HFFc6 (cell line): ENCODE data around the gene LPAR1. TPM values are rescaled to one million over a fixed set of nuclear protein-coding genes. Genes with fewer than 3 reads are reported as not detected.

Source experiments
- DNase-seq: peaks from one replicate; pipeline ENCODE4 v3.0.0-alpha.2; 2018
- H3K27ac Mint-ChIP-seq: 2 replicates; pipeline ENCODE4 v1.8.0; 2020; ENCODE audit warnings: mild to moderate bottlenecking, mixed read lengths
- H3K27me3 Mint-ChIP-seq: 2 replicates; pipeline ENCODE4 v1.8.0; 2021; ENCODE audit warnings: mild to moderate bottlenecking, moderate library complexity, mixed read lengths; ENCODE audit not compliant: insufficient read depth
- H3K36me3 Mint-ChIP-seq: 2 replicates; pipeline ENCODE4 v1.8.0; 2021; ENCODE audit warnings: low read depth, mixed read lengths
- H3K4me1 Mint-ChIP-seq: 2 replicates; pipeline ENCODE4 v1.8.0; 2020; ENCODE audit warnings: low read depth, mixed read lengths
- H3K4me3 Mint-ChIP-seq: 2 replicates; pipeline ENCODE4 v1.8.0; 2020; ENCODE audit warnings: mild to moderate bottlenecking, moderate library complexity, mixed read lengths
- H3K9me3 Mint-ChIP-seq: 2 replicates; pipeline ENCODE4 v1.8.0; 2020; ENCODE audit warnings: mild to moderate bottlenecking, mixed read lengths
- total RNA-seq, 6 experiments: library from RNA; stranded (reverse); fragmentation: NEBNext Ultra II Directional; extraction: Animal tissue kit (Norgen Biotek cat#: 25700); gene quantifications; 2 replicates in 1 of 6; 3 replicates in 5 of 6; pipeline ENCODE4 v1.2.3, GENCODE V29; 2021
- TF ChIP-seq, protein P1 (sequence below): fragments of 200-600 bp; sonication (generic); IDR thresholded peaks from 2 replicates; pipeline ENCODE4 v1.5.0; 2021; ENCODE audit warnings: antibody characterized with exemption, mild to moderate bottlenecking

LPAR1 gene
- total RNA-seq, 6 experiments from 2014 or later, result 70.6 to 148 (median 123) TPM

DNA sequence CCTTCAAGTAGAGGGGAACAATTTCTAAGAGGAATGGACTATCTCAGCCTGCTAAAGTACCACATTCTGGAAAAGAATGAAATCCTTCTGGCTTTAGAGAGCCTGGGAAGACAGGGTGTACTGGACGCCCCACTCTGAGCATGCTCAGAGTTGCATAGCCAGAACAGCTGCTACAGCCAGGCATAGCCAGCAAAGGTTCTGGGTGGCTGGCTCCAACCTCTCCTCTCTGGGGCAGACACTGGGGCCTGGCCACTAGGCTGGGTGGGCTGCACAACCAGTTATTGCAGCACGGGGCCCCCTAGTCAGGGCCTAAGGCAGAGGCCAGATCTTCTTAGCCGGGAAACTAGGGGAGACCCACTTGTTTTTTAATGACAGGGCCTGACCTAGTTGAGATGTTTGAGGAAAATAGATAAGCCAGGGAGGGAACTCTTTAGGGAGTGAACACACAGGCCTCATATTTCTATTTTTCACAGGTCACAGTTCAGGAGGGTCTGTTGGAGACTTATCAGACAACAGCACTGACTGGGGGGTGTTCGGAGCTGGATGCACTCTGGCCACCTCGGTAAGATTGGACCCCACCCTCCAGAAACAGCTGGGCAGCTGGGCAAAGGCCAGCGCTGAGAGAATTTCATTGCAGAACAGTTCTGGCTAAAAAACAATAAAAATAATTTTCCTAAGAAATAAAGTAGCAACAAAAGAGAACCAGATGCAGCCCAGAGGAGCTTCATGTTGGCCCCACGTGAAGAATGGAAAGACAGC lies 142.9 kb downstream of the LPAR1 start:
- peaks cover 60% of the 10 kb centered on the region for H3K4me1 Mint-ChIP-seq
- DNase-seq, result no peak
- H3K27me3 Mint-ChIP-seq, result peaks cover 1% of the 10 kb centered on the region; the same call in 1 of the 2 replicates
- H3K9me3 Mint-ChIP-seq, result peaks cover 5% of the 10 kb centered on the region
- TF ChIP-seq, protein P1, sequence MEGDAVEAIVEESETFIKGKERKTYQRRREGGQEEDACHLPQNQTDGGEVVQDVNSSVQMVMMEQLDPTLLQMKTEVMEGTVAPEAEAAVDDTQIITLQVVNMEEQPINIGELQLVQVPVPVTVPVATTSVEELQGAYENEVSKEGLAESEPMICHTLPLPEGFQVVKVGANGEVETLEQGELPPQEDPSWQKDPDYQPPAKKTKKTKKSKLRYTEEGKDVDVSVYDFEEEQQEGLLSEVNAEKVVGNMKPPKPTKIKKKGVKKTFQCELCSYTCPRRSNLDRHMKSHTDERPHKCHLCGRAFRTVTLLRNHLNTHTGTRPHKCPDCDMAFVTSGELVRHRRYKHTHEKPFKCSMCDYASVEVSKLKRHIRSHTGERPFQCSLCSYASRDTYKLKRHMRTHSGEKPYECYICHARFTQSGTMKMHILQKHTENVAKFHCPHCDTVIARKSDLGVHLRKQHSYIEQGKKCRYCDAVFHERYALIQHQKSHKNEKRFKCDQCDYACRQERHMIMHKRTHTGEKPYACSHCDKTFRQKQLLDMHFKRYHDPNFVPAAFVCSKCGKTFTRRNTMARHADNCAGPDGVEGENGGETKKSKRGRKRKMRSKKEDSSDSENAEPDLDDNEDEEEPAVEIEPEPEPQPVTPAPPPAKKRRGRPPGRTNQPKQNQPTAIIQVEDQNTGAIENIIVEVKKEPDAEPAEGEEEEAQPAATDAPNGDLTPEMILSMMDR, result no peak
- peaks cover 34% of the 10 kb centered on the region for H3K36me3 Mint-ChIP-seq
- no peak overlapping the region for H3K27ac Mint-ChIP-seq
- no peak overlapping the region for H3K4me3 Mint-ChIP-seq

DNA sequence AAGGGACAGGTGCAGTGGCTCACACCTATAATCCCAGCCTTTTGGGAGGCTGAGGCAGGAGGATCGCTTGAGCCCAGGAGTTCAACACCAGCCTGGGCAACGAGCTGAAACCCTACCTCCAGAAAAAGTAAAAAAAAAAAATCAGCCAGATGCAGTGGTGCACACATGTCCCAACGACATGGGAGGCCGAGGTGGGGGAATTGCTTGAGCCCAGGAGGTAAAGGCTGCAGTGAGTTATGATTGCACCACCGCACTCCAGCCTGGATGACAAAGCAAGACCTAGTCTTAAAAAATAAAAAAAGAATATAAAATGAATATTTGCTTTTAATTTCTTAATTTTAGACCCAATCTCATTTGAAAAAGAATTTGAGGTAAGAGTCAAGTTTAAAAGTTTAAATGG lies 143.5 kb downstream of the LPAR1 start:
- DNase-seq, result no peak
- peaks cover 60% of the 10 kb centered on the region for H3K4me1 Mint-ChIP-seq
- TF ChIP-seq, protein P1, result no peak
- H3K36me3 Mint-ChIP-seq, result peaks cover 34% of the 10 kb centered on the region
- H3K27ac Mint-ChIP-seq, result no peak overlapping the region
- H3K4me3 Mint-ChIP-seq, result no peak overlapping the region
- H3K9me3 Mint-ChIP-seq, result peaks cover 5% of the 10 kb centered on the region
- H3K27me3 Mint-ChIP-seq, result peaks cover 1% of the 10 kb centered on the region; the same call in 1 of the 2 replicates

DNA sequence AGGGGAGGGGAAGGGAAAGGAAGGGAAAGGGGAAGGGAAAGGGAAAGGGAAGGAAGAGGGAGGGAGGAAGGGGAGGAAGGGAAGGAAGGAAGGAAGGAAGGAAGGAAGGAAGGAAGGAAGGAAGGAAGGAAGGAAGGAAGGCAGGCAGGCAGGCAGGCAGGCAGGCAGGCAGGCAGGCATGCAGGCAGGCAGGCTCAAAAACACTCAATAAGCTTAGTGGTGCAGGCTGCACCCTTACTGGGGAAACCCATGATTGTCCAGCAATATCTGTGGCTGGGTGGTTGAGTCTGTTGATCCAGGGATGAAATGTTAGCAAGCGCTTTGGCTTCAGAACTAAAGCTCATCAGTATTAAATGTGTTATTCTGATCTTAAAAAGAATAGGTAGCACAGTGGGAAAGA lies 145.6 kb downstream of the LPAR1 start:
- peaks cover 1% of the 10 kb centered on the region; the same call in 1 of the 2 replicates for H3K27me3 Mint-ChIP-seq
- TF ChIP-seq, protein P1, result no peak
- H3K36me3 Mint-ChIP-seq, result peaks cover 37% of the 10 kb centered on the region
- DNase-seq, result no peak
- H3K4me3 Mint-ChIP-seq, result no peak overlapping the region
- peaks cover 50% of the 10 kb centered on the region for H3K4me1 Mint-ChIP-seq
- H3K9me3 Mint-ChIP-seq, result peaks cover 5% of the 10 kb centered on the region
- no peak overlapping the region for H3K27ac Mint-ChIP-seq

DNA sequence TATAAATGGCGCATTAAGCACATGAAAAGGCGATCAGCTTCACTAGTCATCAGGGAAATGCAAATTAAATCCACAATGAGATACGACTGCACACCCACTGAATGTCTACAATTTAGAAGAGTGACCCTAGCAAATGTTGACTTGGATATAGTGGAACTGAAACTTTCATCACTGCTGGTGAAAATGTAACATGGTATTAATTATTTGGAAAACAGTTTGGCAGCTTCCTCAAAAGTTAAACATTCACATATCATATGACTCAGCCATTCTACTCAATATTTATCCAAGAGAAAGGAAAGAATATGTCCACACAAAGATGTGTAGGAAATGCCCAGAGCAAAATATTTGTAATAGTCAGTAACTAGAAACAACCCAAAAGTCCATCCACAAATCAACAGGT lies 146.5 kb downstream of the LPAR1 start:
- Mint-ChIP-seq H3K4me1 (peaks cover 45% of the 10 kb centered on the region), H3K27ac (peak overlapping the region; percentile 67), H3K36me3 (peaks cover 29% of the 10 kb centered on the region), H3K9me3 (no peaks in the 10 kb centered on the region; the same call in 1 of the 2 replicates), H3K4me3 (peak overlapping the region; percentile 28; the same call in 1 of the 2 replicates), H3K27me3 (no peaks in the 10 kb centered on the region)
- DNase-seq, result no peak
- TF ChIP-seq, protein P1, result no peak

DNA sequence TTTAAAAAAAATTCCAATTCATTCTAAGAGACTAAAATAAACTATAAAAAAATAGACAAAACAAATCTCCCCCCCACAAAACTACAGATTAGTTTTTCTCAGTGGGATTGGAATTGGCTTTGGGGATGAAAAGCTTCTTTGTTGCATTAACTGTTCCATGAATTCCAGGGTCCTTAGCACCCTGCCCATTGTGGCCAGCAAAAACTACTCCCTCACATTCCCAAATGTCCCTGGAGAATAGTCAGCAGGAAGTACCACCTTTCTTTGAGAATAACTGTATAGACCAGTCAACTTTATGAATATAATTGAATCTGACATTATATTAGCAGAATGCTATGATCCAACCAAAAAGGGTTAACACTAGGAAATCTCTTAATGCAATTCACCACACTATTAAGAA lies 147.9 kb downstream of the LPAR1 start:
- no peak overlapping the region for H3K27ac Mint-ChIP-seq
- DNase-seq, result no peak

More for the DNA sequence above, 147.9 kb downstream of the LPAR1 start:
- Mint-ChIP-seq H3K4me1 (peaks cover 44% of the 10 kb centered on the region), H3K27me3 (no peaks in the 10 kb centered on the region), H3K9me3 (no peaks in the 10 kb centered on the region), H3K4me3 (no peak overlapping the region), H3K36me3 (peaks cover 18% of the 10 kb centered on the region)
- TF ChIP-seq, protein P1, result no peak
